Measurements from ENCODE around the gene FES. TPM values are rescaled to one million over a fixed set of nuclear protein-coding genes. Genes with fewer than 3 reads are reported as not detected.

Gene FES
- polyA plus RNA-seq, 1 of the 3 experiments (the other 2 are of a cell fraction): 0.03 TPM

GRCh38 chr15:90879730-90880366 lies 4.5 kb upstream of the FES start:
- Histone ChIP-seq H3K36me3 (replicated peaks in 1 of 2; ENCODE audit: control insufficient read depth in 1 of 2, insufficient read depth in 2 of 2, low read length in 1 of 2) (peaks cover 13 to 62% of the 10 kb centered on the region in 2 experiments), H3K9me3 (no peaks in the 10 kb centered on the region), H3K4me2 (no peak overlapping the region), H4K20me1 (ENCODE audit: insufficient read depth) (no peaks in the 10 kb centered on the region), H3K9me2 (no peaks in the 10 kb centered on the region), H3K4me3 (ENCODE audit: low read depth in 2 of 2, low read length in 1 of 2) (no peak overlapping the region), H3K4me1 (ENCODE audit: control insufficient read depth in 1 of 2, insufficient read depth in 2 of 2, low read depth in 1 of 2, low read length in 1 of 2) (peaks cover 0 to 14% of the 10 kb centered on the region in 2 experiments; a peak in 1 of 4 replicates), H3K27me3 (ENCODE audit: insufficient read depth) (no peaks in the 10 kb centered on the region), H3F3A (replicated peaks; ENCODE audit: insufficient read depth) (peaks cover 6% of the 10 kb centered on the region), H3K9ac (no peak overlapping the region), H3K27ac (ENCODE audit: low read depth in 2 of 2, low read length in 1 of 2) (no peak overlapping the region), H2AFZ (ENCODE audit: low read depth) (no peak overlapping the region), H3K79me2 (ENCODE audit: insufficient read depth) (peaks cover 20% of the 10 kb centered on the region)
- DNase-seq: no peak
- CTCF ChIA-PET: no interaction called here
- POLR2A ChIA-PET: no interaction called here
- WGBS (ENCODE audit: low lambda C conversion rate): 90% methylated on average over 5 of the region's 35 CpGs
- TF ChIP-seq MAX (IDR thresholded peaks at IDR 0.05; ENCODE audit: low read depth) (no peak), PBX3 (IDR thresholded peaks at IDR 0.05) (no peak), CTCF (IDR thresholded peaks at IDR 0.05) (no peak), FOXM1 (IDR thresholded peaks at IDR 0.05; ENCODE audit: low read depth) (no peak), USF2 (IDR thresholded peaks at IDR 0.05; ENCODE audit: borderline replicate concordance, low read depth, low read length) (no peak), USF1 (IDR thresholded peaks at IDR 0.05; ENCODE audit: borderline replicate concordance, low read depth) (no peak), RFX5 (IDR thresholded peaks at IDR 0.05; ENCODE audit: low read length) (no peak), RAD21 (IDR thresholded peaks at IDR 0.05; ENCODE audit: low read length) (no peak)

GRCh38 chr15:90880381-90881145 lies 3.7 kb upstream of the FES start:
- Histone ChIP-seq H4K20me1 (ENCODE audit: insufficient read depth) (no peaks in the 10 kb centered on the region), H3K4me3 (ENCODE audit: low read depth in 2 of 2, low read length in 1 of 2) (no peak overlapping the region), H3K9ac (no peak overlapping the region), H3F3A (replicated peaks; ENCODE audit: insufficient read depth) (peaks cover 9% of the 10 kb centered on the region), H3K4me1 (ENCODE audit: control insufficient read depth in 1 of 2, insufficient read depth in 2 of 2, low read depth in 1 of 2, low read length in 1 of 2) (peaks cover 0 to 14% of the 10 kb centered on the region in 2 experiments; a peak in 1 of 4 replicates), H3K36me3 (replicated peaks in 1 of 2; ENCODE audit: control insufficient read depth in 1 of 2, insufficient read depth in 2 of 2, low read length in 1 of 2) (peaks cover 13 to 62% of the 10 kb centered on the region in 2 experiments), H3K9me3 (no peaks in the 10 kb centered on the region), H3K4me2 (no peak overlapping the region), H3K9me2 (no peaks in the 10 kb centered on the region), H3K27ac (ENCODE audit: low read depth in 2 of 2, low read length in 1 of 2) (no peak overlapping the region), H3K79me2 (ENCODE audit: insufficient read depth) (peaks cover 13% of the 10 kb centered on the region; the same call in 1 of the 2 replicates), H2AFZ (ENCODE audit: low read depth) (no peak overlapping the region), H3K27me3 (ENCODE audit: insufficient read depth) (no peaks in the 10 kb centered on the region)
- no peak for DNase-seq
- 91% methylated on average over 11 of the region's 16 CpGs for WGBS (ENCODE audit: low lambda C conversion rate)
- CTCF ChIA-PET: no interaction called here
- POLR2A ChIA-PET: no interaction called here
- TF ChIP-seq MAX (IDR thresholded peaks at IDR 0.05; ENCODE audit: low read depth): no peak
- no peak for TF ChIP-seq CHD2 (IDR thresholded peaks at IDR 0.05; ENCODE audit: low read length, partially characterized antibody)
- TF ChIP-seq POLR2AphosphoS5 (IDR thresholded peaks at IDR 0.05; ENCODE audit: low read depth, low read length): no peak
- TF ChIP-seq REST (IDR thresholded peaks at IDR 0.05; ENCODE audit: low read depth, low read length): no peak
- TF ChIP-seq FOXJ3 (CRISPR knock-in tag; IDR thresholded peaks at IDR 0.05): no peak
- TF ChIP-seq EP300 (IDR thresholded peaks at IDR 0.05; ENCODE audit: borderline replicate concordance in 1 of 2, low read depth in 1 of 2, low read length in 1 of 2): no peak
- TF ChIP-seq SIN3A (IDR thresholded peaks at IDR 0.05; ENCODE audit: borderline replicate concordance, low read depth, low read length): no peak
- no peak for TF ChIP-seq GABPA (IDR thresholded peaks at IDR 0.05; ENCODE audit: low read depth)
- TF ChIP-seq YY1 (IDR thresholded peaks at IDR 0.05; ENCODE audit: low read depth): no peak
